HepG2 (cell line): ENCODE measurements around the gene ASCL3.

Experiments
- BRF2 ChIP-seq: sonication (generic); formaldehyde crosslinking; IDR thresholded peaks from 2 replicates; pipeline ENCODE4 v1.8.1; 2022; ENCODE audit warnings: mild to moderate bottlenecking, missing genetic modification reagents
- ERF ChIP-seq: IDR thresholded peaks from 2 replicates; pipeline ENCODE4 v1.6.1; 2018; ENCODE audit warnings: missing biosample characterization, missing genetic modification reagents
- ESRRA ChIP-seq: sonication (generic); formaldehyde crosslinking; IDR thresholded peaks from 2 replicates; pipeline ENCODE4 v1.5.1; 2020; ENCODE audit warnings: mild to moderate bottlenecking, low read depth, missing genetic modification reagents
- JUND ChIP-seq: sonication (generic); formaldehyde crosslinking; IDR thresholded peaks from 2 replicates; pipeline ENCODE4 v1.8.0; 2022; ENCODE audit warnings: mild to moderate bottlenecking, missing genetic modification reagents
- MEF2D ChIP-seq: sonication (generic); formaldehyde crosslinking; IDR thresholded peaks from 2 replicates; pipeline ENCODE4 v1.5.1; 2020; ENCODE audit warnings: mild to moderate bottlenecking, missing genetic modification reagents
- PHB2 ChIP-seq: fragments of 450-650 bp; IDR thresholded peaks from 2 replicates; pipeline ENCODE4 v1.6.1; 2018; ENCODE audit not compliant: partially characterized antibody
- ZNF33B ChIP-seq: sonication (generic); formaldehyde crosslinking; IDR thresholded peaks from 2 replicates; pipeline ENCODE4 v1.5.1; 2020; ENCODE audit warnings: mild to moderate bottlenecking, missing genetic modification reagents
- TF ChIP-seq, protein P1 (sequence below), 2 experiments: fragments of 450-650 bp in 1 of 2; sonication (generic) in 1 of 2; formaldehyde crosslinking in 1 of 2; IDR thresholded peaks; 2 replicates each; pipeline versions ENCODE4 v1.6.1 to v1.8.0; 2016 to 2022; ENCODE audit warnings: antibody characterized with exemption in 1 of 2, mild to moderate bottlenecking in 1 of 2, missing genetic modification reagents in 1 of 2

- TF ChIP-seq PHB2: no peak
- TF ChIP-seq MEF2D (CRISPR knock-in tag): no peak
- no peak for TF ChIP-seq ZNF33B
- TF ChIP-seq ESRRA (CRISPR knock-in tag): no peak
- TF ChIP-seq JUND (CRISPR knock-in tag): no peak
- TF ChIP-seq BRF2 (CRISPR knock-in tag): no peak
- no peak for TF ChIP-seq ERF (CRISPR knock-in tag)
- TF ChIP-seq, protein P1, sequence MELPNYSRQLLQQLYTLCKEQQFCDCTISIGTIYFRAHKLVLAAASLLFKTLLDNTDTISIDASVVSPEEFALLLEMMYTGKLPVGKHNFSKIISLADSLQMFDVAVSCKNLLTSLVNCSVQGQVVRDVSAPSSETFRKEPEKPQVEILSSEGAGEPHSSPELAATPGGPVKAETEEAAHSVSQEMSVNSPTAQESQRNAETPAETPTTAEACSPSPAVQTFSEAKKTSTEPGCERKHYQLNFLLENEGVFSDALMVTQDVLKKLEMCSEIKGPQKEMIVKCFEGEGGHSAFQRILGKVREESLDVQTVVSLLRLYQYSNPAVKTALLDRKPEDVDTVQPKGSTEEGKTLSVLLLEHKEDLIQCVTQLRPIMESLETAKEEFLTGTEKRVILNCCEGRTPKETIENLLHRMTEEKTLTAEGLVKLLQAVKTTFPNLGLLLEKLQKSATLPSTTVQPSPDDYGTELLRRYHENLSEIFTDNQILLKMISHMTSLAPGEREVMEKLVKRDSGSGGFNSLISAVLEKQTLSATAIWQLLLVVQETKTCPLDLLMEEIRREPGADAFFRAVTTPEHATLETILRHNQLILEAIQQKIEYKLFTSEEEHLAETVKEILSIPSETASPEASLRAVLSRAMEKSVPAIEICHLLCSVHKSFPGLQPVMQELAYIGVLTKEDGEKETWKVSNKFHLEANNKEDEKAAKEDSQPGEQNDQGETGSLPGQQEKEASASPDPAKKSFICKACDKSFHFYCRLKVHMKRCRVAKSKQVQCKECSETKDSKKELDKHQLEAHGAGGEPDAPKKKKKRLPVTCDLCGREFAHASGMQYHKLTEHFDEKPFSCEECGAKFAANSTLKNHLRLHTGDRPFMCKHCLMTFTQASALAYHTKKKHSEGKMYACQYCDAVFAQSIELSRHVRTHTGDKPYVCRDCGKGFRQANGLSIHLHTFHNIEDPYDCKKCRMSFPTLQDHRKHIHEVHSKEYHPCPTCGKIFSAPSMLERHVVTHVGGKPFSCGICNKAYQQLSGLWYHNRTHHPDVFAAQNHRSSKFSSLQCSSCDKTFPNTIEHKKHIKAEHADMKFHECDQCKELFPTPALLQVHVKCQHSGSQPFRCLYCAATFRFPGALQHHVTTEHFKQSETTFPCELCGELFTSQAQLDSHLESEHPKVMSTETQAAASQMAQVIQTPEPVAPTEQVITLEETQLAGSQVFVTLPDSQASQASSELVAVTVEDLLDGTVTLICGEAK (IDR thresholded peaks at IDR 0.05): no peak
- TF ChIP-seq, protein P1 (CRISPR knock-in tag; IDR thresholded peaks at IDR 0.05): no peak
These were observed 24.4 kb upstream of the ASCL3 start for GRCh38 chr11:8967184-8967583.
